Activated CD8-positive, alpha-beta memory T cell treated with anti-CD3 and anti-CD28 coated beads, Interleukin-2, amount 10 ng/mL, durations not matched to agents 7 days and 5 days (primary cell): ENCODE data around the gene EMC10. TPM values are rescaled to one million over a fixed set of nuclear protein-coding genes. Genes with fewer than 3 reads are reported as not detected.

Experiments
- ATAC-seq: fragments of 150-1000 bp; cut with Tn5 transposase; one replicate; pipeline ENCODE4 v1.10.0; 2021; ENCODE audit warnings: moderate library complexity
- CTCF ChIA-PET: fragments of 350-600 bp; sonication (Branson Sonifier 250); formaldehyde crosslinking; loops from one replicate; lab custom pipeline; 2021; ENCODE audit warnings: antibody characterized with exemption; lab: Charles Lee
- DNase-seq: peaks from one replicate; pipeline ENCODE4 v3.0.0-alpha.2; 2020
- H3K27ac Mint-ChIP-seq: one replicate; pipeline ENCODE4 v1.8.0; 2021; ENCODE audit warnings: mild to moderate bottlenecking, mixed read lengths
- H3K27me3 Mint-ChIP-seq: one replicate; pipeline ENCODE4 v1.8.0; 2021; ENCODE audit warnings: mixed read lengths
- H3K36me3 Mint-ChIP-seq: one replicate; pipeline ENCODE4 v1.8.0; 2021; ENCODE audit warnings: mild to moderate bottlenecking, mixed read lengths
- H3K4me1 Mint-ChIP-seq: one replicate; pipeline ENCODE4 v1.8.0; 2021; ENCODE audit warnings: mixed read lengths
- H3K4me3 Mint-ChIP-seq: one replicate; pipeline ENCODE4 v1.8.0; 2021; ENCODE audit warnings: mild to moderate bottlenecking, moderate library complexity, mixed read lengths
- H3K9me3 Mint-ChIP-seq: one replicate; pipeline ENCODE4 v1.8.0; 2022; ENCODE audit warnings: low read depth, mixed read lengths
- total RNA-seq, 2 experiments: library from RNA; stranded (reverse); gene quantifications; one replicate each; pipeline ENCODE4 v1.2.3, GENCODE V29; 2021

EMC10 gene
- total RNA-seq, 2 experiments from 2014 or later: 47.8 to 57.2 TPM

- ATAC-seq (no peak), DNase-seq (no peak)
- peak overlapping the region; percentile 67 for H3K27ac Mint-ChIP-seq
- no peaks in the 10 kb centered on the region for H3K9me3 Mint-ChIP-seq
- H3K36me3 Mint-ChIP-seq: peaks cover 17% of the 10 kb centered on the region
- peaks cover 14% of the 10 kb centered on the region for H3K4me1 Mint-ChIP-seq
- no peaks in the 10 kb centered on the region for H3K27me3 Mint-ChIP-seq
- CTCF ChIA-PET: interaction anchor here (1.2 to 2.0 kb wide), 3 partner anchors 10 to 119 kb away, joined by 3 to 6 read pairs (median 3); no protein-coding TSS in a partner anchor
- peak overlapping the region; percentile 98 for H3K4me3 Mint-ChIP-seq
Measured at GRCh38 chr19:50475736-50476223, 527 bp upstream of the EMC10 start.

DNA sequence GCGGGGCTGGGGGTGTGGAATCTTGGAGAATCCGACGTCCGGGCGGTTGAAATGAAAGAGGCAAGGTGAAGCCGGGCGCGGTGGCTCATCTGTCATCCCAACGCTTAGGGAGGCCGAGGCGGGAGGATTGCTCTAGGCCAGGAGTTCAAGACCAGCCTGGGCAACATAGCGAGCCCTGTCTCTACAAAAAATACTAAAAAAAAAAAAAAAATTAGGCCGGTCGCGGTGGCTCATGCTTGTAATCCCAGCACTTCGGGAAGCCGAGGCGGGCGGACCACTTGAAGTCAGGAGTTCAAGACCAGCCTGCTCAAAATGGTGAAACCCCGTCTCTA lies 566 bp downstream of the EMC10 start:
- peaks cover 18% of the 10 kb centered on the region for H3K36me3 Mint-ChIP-seq
- peak overlapping the region; percentile 89 for H3K27ac Mint-ChIP-seq
- CTCF ChIA-PET: interaction anchor here (1.4 kb wide), 1 partner anchor 120 kb away, joined by 3 read pairs; no protein-coding TSS in a partner anchor
- no peak for DNase-seq
- H3K4me3 Mint-ChIP-seq: peak overlapping the region; percentile 98
- no peaks in the 10 kb centered on the region for H3K9me3 Mint-ChIP-seq
- no peaks in the 10 kb centered on the region for H3K27me3 Mint-ChIP-seq
- peaks cover 14% of the 10 kb centered on the region for H3K4me1 Mint-ChIP-seq
- ATAC-seq: no peak

- peak overlapping the region; percentile 98 for H3K4me3 Mint-ChIP-seq
- peak overlapping the region; percentile 39 for H3K27ac Mint-ChIP-seq
- no peaks in the 10 kb centered on the region for H3K9me3 Mint-ChIP-seq
- ATAC-seq: no peak
- DNase-seq: no peak
- CTCF ChIA-PET: interaction anchor here (1.1 to 1.9 kb wide), 2 partner anchors 17 to 121 kb away, joined by 5 read pairs; no protein-coding TSS in a partner anchor
- peaks cover 14% of the 10 kb centered on the region for H3K4me1 Mint-ChIP-seq
- H3K27me3 Mint-ChIP-seq: no peaks in the 10 kb centered on the region
- peaks cover 19% of the 10 kb centered on the region for H3K36me3 Mint-ChIP-seq
Measured at GRCh38 chr19:50477751-50478515, 1.6 kb downstream of the EMC10 start.

- H3K4me3 Mint-ChIP-seq: no peak overlapping the region
- no peak overlapping the region for H3K27ac Mint-ChIP-seq
- no peaks in the 10 kb centered on the region for H3K27me3 Mint-ChIP-seq
- DNase-seq: no peak
- peaks cover 21% of the 10 kb centered on the region for H3K36me3 Mint-ChIP-seq
- H3K9me3 Mint-ChIP-seq: no peaks in the 10 kb centered on the region
- H3K4me1 Mint-ChIP-seq: peaks cover 14% of the 10 kb centered on the region
- ATAC-seq: no peak
- CTCF ChIA-PET: interaction anchor here (1.1 to 1.9 kb wide), 3 partner anchors 18 to 122 kb away, joined by 4 to 5 read pairs (median 5); partner anchors contain the start of gene JOSD2
Measured at GRCh38 chr19:50478901-50479715, 2.8 kb downstream of the EMC10 start.

DNA sequence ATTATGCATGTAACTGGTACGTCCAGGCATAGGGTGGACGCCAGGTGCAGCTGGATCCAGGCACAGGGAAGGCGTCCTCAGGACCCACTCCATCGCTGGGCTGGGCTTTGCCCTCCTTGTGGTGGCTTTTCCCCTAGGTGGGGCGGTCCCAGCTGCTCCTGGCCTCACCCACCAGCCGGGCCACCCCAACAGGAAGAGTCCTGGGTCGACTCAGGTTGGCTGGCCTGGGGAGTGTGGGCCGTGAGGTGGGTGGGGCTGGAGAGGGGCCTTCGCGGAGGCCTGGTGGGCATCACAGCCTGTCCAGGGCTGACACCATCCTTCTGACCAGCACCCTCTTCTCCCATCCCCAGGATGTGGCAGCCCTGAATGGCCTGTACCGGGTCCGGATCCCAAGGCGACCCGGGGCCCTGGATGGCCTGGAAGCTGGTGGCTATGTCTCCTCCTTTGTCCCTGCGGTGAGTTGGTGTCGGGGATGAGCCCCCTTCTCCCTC lies 3.5 kb downstream of the EMC10 start:
- CTCF ChIA-PET: interaction anchor here (1.3 to 1.9 kb wide), 2 partner anchors 19 to 32 kb away, joined by 4 to 5 read pairs; partner anchors contain the start of gene JOSD2
- Mint-ChIP-seq H3K36me3 (peaks cover 21% of the 10 kb centered on the region), H3K9me3 (no peaks in the 10 kb centered on the region), H3K4me1 (peaks cover 14% of the 10 kb centered on the region), H3K27ac (no peak overlapping the region), H3K4me3 (no peak overlapping the region), H3K27me3 (no peaks in the 10 kb centered on the region)
- no peak for ATAC-seq
- DNase-seq: no peak

- no peaks in the 10 kb centered on the region for H3K27me3 Mint-ChIP-seq
- no peak overlapping the region for H3K27ac Mint-ChIP-seq
- H3K4me3 Mint-ChIP-seq: no peak overlapping the region
- CTCF ChIA-PET: no interaction called here
- DNase-seq (no peak), ATAC-seq (no peak)
- H3K36me3 Mint-ChIP-seq: peaks cover 25% of the 10 kb centered on the region
- H3K9me3 Mint-ChIP-seq: no peaks in the 10 kb centered on the region
- H3K4me1 Mint-ChIP-seq: peaks cover 14% of the 10 kb centered on the region
Measured at GRCh38 chr19:50480281-50481111, 4.2 kb downstream of the EMC10 start.

DNA sequence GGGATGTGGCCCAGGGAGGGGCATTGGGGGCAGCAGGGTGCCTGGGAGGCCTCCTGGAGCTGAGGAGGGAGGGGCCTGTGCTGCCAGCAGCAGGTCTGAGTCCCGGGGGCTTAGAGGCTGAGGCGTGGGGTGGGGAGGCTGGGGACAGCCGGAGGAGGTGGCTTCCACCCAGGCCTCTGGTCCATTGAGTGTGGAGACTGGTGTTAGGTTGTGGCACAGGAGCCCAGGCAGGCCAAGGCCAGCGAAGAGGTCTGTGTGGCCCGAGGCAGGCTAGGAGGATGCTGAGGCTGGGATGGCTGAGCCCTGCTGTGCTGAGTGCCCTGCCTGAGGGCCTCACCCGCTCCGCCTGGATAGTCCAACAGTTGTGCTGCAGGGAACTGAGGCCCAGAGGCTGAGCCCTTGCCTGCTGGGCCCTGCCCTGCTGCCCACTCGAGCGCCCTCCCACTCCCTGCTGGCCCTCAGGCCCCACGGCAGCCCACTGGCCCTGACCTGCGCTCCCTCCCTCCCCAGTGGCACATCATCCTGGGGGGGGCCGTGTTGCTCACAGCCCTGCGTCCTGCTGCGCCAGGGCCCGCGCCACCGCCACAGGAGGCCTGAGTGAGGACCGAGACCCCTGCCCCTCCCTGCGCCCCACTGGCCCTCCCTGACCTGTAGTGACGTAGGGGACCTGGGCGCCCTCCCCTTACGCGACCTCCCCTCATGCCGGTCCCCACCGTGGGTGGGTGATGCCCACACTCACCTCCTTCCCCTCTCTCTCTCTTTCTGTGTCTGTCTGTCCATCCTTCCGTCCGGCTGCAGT lies 5.2 kb downstream of the EMC10 start:
- Mint-ChIP-seq H3K36me3 (peaks cover 28% of the 10 kb centered on the region), H3K4me1 (peaks cover 14% of the 10 kb centered on the region), H3K4me3 (no peak overlapping the region), H3K9me3 (no peaks in the 10 kb centered on the region), H3K27me3 (no peaks in the 10 kb centered on the region), H3K27ac (no peak overlapping the region)
- DNase-seq: no peak
- CTCF ChIA-PET: no interaction called here
- ATAC-seq: no peak

GRCh38 chr19:50482271-50482855 lies 6.1 kb downstream of the EMC10 start:
- H3K27me3 Mint-ChIP-seq: no peaks in the 10 kb centered on the region

DNA sequence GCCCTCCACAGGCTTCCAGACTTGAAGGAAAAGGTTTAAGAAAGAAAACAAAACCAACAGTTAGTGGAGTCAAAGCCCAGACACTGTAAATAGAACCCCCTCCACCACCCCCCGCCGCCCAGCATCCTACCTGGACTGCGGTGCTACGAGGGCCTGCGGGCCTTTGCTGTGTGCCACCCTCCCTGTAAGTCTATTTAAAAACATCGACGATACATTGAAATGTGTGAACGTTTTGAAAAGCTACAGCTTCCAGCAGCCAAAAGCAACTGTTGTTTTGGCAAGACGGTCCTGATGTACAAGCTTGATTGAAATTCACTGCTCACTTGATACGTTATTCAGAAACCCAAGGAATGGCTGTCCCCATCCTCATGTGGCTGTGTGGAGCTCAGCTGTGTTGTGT lies 6.6 kb downstream of the EMC10 start:
- Mint-ChIP-seq H3K27ac (no peak overlapping the region), H3K9me3 (no peaks in the 10 kb centered on the region), H3K27me3 (peaks cover 2% of the 10 kb centered on the region), H3K4me1 (peaks cover 4% of the 10 kb centered on the region), H3K4me3 (no peak overlapping the region), H3K36me3 (peaks cover 23% of the 10 kb centered on the region)
- ATAC-seq (no peak), DNase-seq (no peak)
- CTCF ChIA-PET: no interaction called here

More at GRCh38 chr19:50482271-50482855, 6.1 kb downstream of the EMC10 start:
- H3K4me3 Mint-ChIP-seq: no peak overlapping the region
- CTCF ChIA-PET: no interaction called here
- H3K9me3 Mint-ChIP-seq: no peaks in the 10 kb centered on the region
- no peak for ATAC-seq
- H3K36me3 Mint-ChIP-seq: peaks cover 28% of the 10 kb centered on the region
- peaks cover 8% of the 10 kb centered on the region for H3K4me1 Mint-ChIP-seq
- DNase-seq: no peak
- H3K27ac Mint-ChIP-seq: no peak overlapping the region

DNA sequence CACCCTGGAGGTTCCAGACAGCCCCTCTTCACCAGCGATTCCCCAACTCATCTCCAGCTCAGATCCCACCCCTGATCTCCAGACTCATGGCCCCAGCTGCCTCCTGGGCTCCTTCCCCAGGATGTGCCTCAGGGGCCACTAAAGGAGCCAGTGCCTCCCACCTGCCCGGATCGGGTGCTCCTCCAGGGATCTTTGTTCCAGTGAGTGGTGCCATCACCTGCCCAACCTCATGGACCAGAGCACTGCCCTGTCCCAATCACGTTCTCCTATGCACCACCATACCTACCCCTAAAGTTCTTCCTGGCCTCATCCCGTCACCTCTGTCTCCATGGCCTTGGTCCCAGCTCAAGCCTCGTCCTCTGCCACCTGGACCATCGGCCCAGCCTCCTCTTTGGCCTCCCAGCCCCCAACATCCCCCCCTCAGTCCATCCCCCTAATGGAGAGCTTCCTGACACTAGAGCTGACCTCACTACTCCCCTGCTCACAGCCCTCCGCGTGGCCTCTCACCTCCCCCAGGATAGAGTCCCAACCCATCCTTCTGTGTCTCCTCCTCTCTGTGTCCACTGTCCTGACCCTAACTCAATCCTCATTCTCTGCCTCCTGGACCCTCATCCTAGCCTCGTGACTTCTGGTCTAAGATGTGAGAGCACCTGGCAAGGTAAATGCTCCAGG lies 9.1 kb downstream of the EMC10 start:
- Mint-ChIP-seq H3K27me3 (peaks cover 2% of the 10 kb centered on the region), H3K4me1 (peaks cover 2% of the 10 kb centered on the region), H3K36me3 (peaks cover 12% of the 10 kb centered on the region), H3K9me3 (no peaks in the 10 kb centered on the region), H3K4me3 (no peak overlapping the region), H3K27ac (no peak overlapping the region)
- CTCF ChIA-PET: interaction anchor here (0.7 to 1.4 kb wide), 3 partner anchors 12 to 123 kb away, joined by 3 to 4 read pairs (median 3); no protein-coding TSS in a partner anchor
- DNase-seq (no peak), ATAC-seq (no peak)

DNA sequence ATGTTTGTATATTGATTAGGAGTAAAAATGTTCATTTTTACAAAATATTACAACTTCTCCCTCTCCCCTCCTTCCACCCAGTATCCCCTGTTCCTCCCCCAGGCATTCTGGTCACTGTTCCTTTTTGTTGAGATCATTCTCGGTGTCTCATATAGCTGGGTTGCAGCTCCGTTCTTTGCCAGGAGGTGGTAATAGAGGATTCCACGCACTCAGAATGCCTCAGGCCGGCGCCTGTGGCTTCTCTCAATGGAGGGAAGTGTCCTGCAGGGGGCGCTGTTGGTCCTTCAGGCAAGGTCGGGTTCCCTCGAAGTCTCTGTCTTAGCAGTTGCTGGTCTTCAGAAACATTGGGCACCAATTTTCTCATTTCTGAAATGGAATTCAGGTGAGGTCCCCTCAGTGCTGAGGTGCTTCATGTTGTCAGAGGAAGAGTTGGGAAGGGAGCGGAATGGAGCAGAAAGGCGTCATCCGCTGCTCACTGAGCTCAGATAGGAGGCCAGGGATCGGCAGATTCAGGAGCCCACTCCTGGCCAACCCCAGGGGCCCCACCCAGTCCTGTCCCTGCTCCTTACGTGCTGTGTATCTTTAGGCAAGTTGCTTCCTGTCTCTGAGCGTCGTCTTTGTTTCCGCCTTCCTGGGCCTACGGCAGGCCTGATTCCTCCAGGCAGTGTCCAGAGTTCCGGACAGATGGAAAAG lies 10.7 kb downstream of the EMC10 start:
- no peak overlapping the region for H3K4me3 Mint-ChIP-seq
- H3K27me3 Mint-ChIP-seq: peaks cover 7% of the 10 kb centered on the region
- ATAC-seq (no peak), DNase-seq (peak; percentile 65)
- no peak overlapping the region for H3K27ac Mint-ChIP-seq
- peaks cover 10% of the 10 kb centered on the region for H3K4me1 Mint-ChIP-seq
- CTCF ChIA-PET: interaction anchor here (1.0 kb wide), 2 partner anchors 69 to 123 kb away, joined by 3 read pairs; no protein-coding TSS in a partner anchor
- peaks cover 11% of the 10 kb centered on the region for H3K36me3 Mint-ChIP-seq
- H3K9me3 Mint-ChIP-seq: no peaks in the 10 kb centered on the region
